Peyer's patch (tissue), 4 donors: ENCODE data around the gene SMIM3. TPM values are rescaled to one million over a fixed set of nuclear protein-coding genes. Genes with fewer than 3 reads are reported as not detected.
A peak's percentile ranks its signal among the peaks of the same experiment; 100 is the strongest.

Source experiments
- DNase-seq, 3 donors: peaks; one replicate each; pipeline ENCODE4 v3.0.0-alpha.2; 2017 to 2019
- H3K27ac ChIP-seq, 4 donors: fragments of 200-600 bp; sonication (generic); one replicate each; pipeline ENCODE4 v1.5.1; 2016 to 2019
- H3K27me3 ChIP-seq, 2 donors: fragments of 200-600 bp; sonication (generic); one replicate each; pipeline ENCODE4 v1.5.1; 2019
- H3K36me3 ChIP-seq, 3 donors: fragments of 200-600 bp; sonication (generic); one replicate each; pipeline ENCODE4 v1.5.1; 2016 to 2019
- H3K4me1 ChIP-seq, 4 donors: fragments of 200-600 bp; sonication (generic); one replicate each; pipeline ENCODE4 v1.5.1; 2016 to 2019
- H3K4me3 ChIP-seq, 4 donors: fragments of 200-600 bp; sonication (generic); 1 replicate in 3 of 4; 2 replicates in 1 of 4; pipeline ENCODE4 v1.5.1; 2016 to 2019; ENCODE audit warnings: mild to moderate bottlenecking in 1 of 4
- H3K9me3 ChIP-seq, 4 donors: fragments of 200-600 bp; sonication (generic); one replicate each; pipeline ENCODE4 v1.5.1; 2016 to 2019; ENCODE audit warnings: mild to moderate bottlenecking in 1 of 4
- CTCF ChIP-seq, 6 experiments: fragments of 450-650 bp in 4 of 6; fragments of 200-600 bp in 2 of 6; sonication (generic) in 1 of 6; IDR thresholded peaks; one replicate each; pipeline ENCODE4 v1.5.1; 2017 to 2019; ENCODE audit warnings: antibody characterized with exemption in 6 of 6, mild to moderate bottlenecking in 3 of 6, moderate library complexity in 1 of 6
- POLR2A ChIP-seq, 2 donors: fragments of 450-650 bp; IDR thresholded peaks; one replicate each; pipeline ENCODE4 v1.5.1; 2017; ENCODE audit warnings: antibody characterized with exemption in 2 of 2, mild to moderate bottlenecking in 2 of 2, moderate library complexity in 2 of 2
- total RNA-seq, 4 donors: library from RNA; depleted of rRNA; stranded (reverse); fragments of >200 nt; gene quantifications; one replicate each; pipeline ENCODE4 v1.1.0, GENCODE V29; 2016

SMIM3 gene, protein sequence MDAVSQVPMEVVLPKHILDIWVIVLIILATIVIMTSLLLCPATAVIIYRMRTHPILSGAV
- 10 to 100 TPM; 12.7 to 82.5 (median 23.6) TPM for total RNA-seq

DNA sequence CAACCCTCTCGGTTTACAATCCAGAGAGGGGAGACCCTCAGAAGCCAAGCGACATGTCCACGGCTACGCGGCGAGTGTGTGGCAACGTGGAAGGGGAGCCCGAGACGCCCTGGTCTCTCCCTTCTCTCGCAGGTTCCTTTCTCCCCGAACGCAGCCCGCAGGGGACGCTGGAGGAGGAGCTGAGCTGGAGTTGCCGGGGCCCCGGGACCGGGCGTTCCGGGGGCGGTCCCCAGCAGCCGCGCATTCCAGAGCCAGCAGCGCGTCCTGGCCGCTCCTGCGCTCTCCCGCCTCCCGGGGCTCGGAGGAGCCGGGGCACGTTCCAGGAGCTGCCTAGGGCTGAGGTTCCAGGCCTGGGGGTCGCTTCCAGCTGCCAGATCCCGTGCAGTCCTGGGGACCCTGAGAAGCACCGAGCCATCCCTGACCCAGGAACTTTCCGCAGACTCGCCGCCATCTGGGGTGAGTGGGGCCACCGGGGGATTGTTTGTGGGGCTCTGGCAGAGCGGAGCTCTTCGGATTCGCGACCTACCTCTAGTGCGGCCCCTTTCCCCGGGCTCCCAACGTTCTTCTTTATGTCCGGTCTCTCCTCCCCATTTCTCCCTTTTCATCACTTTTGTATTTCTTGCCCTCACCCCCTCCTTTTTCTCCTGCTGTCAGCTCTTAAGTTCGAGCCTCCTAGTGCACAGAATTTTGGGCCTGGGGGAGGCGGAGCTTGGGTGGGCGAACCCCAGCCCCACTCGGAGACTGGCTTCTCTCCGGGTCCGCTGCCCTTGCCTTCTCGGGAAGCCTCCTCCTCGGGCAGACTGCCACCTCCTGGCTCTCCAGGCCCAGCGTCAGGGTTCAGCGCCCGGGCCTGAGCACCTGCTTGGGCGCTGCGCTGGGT lies at the start of gene SMIM3:
TSS of gene SMIM3 (plus strand) at position 241 of the 880 bp plus-strand sequence. CDS start 16,684 bp downstream, outside the sequence.
- H3K36me3 ChIP-seq, result no peaks in the 10 kb centered on the region
- no peaks in the 10 kb centered on the region for H3K27me3 ChIP-seq
- peak within 1 kb of the TSS; percentile 67 to 89 (median 73) for H3K4me3 ChIP-seq
- H3K4me1 ChIP-seq, result peaks cover 0 to 46% (median 18%) of the 10 kb centered on the region in 4 donors
- DNase-seq, result peak; percentile 59 to 87 (median 87)
- no peaks in the 10 kb centered on the region for H3K9me3 ChIP-seq
- peak within 1 kb of the TSS; percentile 81 to 95 (median 90) for H3K27ac ChIP-seq
- peak; percentile 45 to 63 for TF ChIP-seq POLR2A (IDR thresholded peaks at IDR 0.05)
- TF ChIP-seq CTCF (IDR thresholded peaks at IDR 0.05), result peak in 4 of 6 experiments; percentile 33 to 62 (median 46)

- DNase-seq, result no peak
- peaks cover 0 to 94% (median 0%) of the 10 kb centered on the region in 3 donors for H3K36me3 ChIP-seq
- H3K4me1 ChIP-seq, result peaks cover 0 to 2% (median 0%) of the 10 kb centered on the region in 4 donors
- no peaks in the 10 kb centered on the region for H3K27me3 ChIP-seq
- TF ChIP-seq POLR2A (IDR thresholded peaks at IDR 0.05) (no peak), CTCF (IDR thresholded peaks at IDR 0.05) (no peak)
- H3K4me3 ChIP-seq, result no peak overlapping the region
- H3K27ac ChIP-seq, result no peak overlapping the region
- H3K9me3 ChIP-seq, result no peaks in the 10 kb centered on the region
Observed at GRCh38 chr5:150729859-150730258, 48.7 kb upstream of the SMIM3 start.

DNA sequence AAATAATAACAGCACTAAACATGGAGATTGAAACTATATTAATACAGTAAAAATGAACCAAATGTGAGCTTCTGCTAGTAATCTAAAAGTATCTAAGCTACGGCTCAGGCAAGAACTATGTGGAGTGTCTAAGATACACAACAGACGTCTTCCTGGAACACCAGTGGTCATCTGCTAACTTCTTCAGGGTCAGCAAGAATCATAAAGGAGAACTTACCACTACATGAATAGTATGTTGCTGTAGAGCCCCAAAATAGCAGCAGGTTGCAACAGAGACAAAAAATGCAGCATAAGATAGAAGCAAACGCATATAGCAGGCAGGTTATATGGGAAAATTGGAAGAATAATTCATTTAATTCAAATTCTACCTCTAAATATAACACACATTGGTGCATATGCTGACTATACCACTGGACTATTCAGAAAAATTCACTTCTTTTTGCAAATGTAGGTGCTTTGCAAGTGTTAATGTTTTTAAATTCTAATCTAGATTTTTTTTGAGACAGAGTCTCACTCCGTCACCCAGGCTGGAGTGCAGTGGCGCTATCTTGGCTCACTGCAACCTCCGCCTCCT lies 46.8 kb upstream of the SMIM3 start:
- Histone ChIP-seq H3K4me3 (no peak overlapping the region), H3K27ac (peak overlapping the region in 2 of 4 donors; percentile 8 to 37), H3K36me3 (peaks cover 0 to 82% (median 0%) of the 10 kb centered on the region in 3 donors), H3K9me3 (peaks cover 0 to 3% (median 0%) of the 10 kb centered on the region in 4 donors), H3K4me1 (peaks cover 0 to 5% (median 0%) of the 10 kb centered on the region in 4 donors), H3K27me3 (no peaks in the 10 kb centered on the region)
- TF ChIP-seq POLR2A (IDR thresholded peaks at IDR 0.05) (no peak), CTCF (IDR thresholded peaks at IDR 0.05) (no peak)
- DNase-seq, result no peak

DNA sequence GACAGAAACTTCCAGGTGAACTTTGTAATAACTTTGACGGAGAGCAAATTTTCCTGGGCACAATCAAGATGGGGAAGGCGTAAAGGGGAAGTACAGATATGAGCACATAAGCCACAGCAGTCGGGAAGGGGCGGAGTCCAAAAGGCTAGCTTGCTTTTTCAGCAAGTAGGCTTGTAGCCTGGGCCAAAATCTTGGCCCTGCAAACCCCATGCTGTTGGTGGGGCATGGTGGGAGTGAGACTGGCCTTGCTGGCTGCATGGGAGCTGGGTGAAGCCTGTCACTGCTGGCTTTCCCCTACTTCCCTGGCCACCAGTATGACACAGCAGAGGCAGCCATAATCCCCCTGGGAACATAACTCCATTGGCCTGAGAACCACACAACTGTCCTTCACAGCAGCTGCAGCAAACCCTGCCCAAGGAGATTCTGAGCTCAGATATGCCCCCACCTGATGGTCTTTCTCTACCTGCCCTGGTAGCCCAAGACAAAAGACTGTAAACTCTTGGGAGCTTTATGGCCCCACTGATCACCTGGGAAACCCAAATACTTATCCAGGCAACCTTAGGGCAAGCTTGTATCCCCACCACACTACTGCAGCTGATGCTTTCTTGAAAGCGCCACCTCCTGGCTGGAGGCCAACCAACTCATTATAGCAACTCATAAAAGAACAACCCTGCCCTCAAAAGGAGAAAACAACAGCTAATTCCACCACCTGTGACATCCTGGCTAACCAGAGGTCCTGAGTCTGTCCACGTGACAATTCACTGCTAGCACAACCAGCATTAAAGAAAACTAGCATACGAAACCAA lies 43.8 kb upstream of the SMIM3 start:
- Histone ChIP-seq H3K9me3 (peaks cover 0 to 3% (median 0%) of the 10 kb centered on the region in 4 donors), H3K4me1 (peaks cover 0 to 5% (median 0%) of the 10 kb centered on the region in 4 donors), H3K4me3 (no peak overlapping the region), H3K27ac (peak overlapping the region in 1 of 4 donors; percentile 48), H3K36me3 (peaks cover 0 to 55% (median 0%) of the 10 kb centered on the region in 3 donors), H3K27me3 (no peaks in the 10 kb centered on the region)
- TF ChIP-seq POLR2A (IDR thresholded peaks at IDR 0.05) (no peak), CTCF (IDR thresholded peaks at IDR 0.05) (no peak)
- DNase-seq, result peak in 2 of 3 donors; percentile 37 to 67

DNA sequence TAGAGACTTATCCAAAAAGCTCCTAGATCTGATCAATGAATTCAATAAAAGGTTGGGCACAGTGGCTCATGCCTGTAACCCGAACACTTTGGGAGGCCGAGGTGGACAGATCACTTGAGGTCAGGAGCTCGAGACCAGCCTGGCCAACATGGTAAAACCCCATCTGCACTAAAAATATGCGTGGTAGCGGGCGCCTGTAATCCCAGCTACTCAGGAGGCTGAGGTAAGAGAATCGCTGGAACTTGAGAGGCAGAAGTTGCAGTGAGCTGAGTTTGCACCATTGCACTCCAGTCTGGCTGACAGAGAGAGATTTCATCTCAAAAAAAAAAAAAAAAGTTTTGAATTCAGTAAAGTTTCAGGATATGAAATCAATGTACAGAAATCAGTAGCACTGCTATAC lies 39.7 kb upstream of the SMIM3 start:
- TF ChIP-seq POLR2A (IDR thresholded peaks at IDR 0.05) (no peak), CTCF (IDR thresholded peaks at IDR 0.05) (no peak)
- H3K36me3 ChIP-seq, result peaks cover 0 to 42% (median 0%) of the 10 kb centered on the region in 3 donors
- peaks cover 0 to 3% (median 0%) of the 10 kb centered on the region in 4 donors for H3K9me3 ChIP-seq
- H3K4me3 ChIP-seq, result no peak overlapping the region
- DNase-seq, result no peak
- H3K4me1 ChIP-seq, result peaks cover 0 to 5% (median 0%) of the 10 kb centered on the region in 4 donors
- no peaks in the 10 kb centered on the region for H3K27me3 ChIP-seq
- H3K27ac ChIP-seq, result no peak overlapping the region
